Transverse colon (tissue), 4 donors: Measurements from ENCODE around the gene COMMD9.

Experiments used
- CTCF ChIP-seq, 5 experiments: fragments of 200-600 bp in 3 of 5; fragments of 450-650 bp in 2 of 5; sonication (generic) in 3 of 5; IDR thresholded peaks; 1 replicate in 2 of 5; 2 replicates in 3 of 5; pipeline ENCODE4 v1.5.1; 2016 to 2017; ENCODE audit warnings: antibody characterized with exemption in 5 of 5, inconsistent platforms in 3 of 5, mild to moderate bottlenecking in 2 of 5, moderate library complexity in 1 of 5
- POLR2A ChIP-seq: fragments of 450-650 bp; IDR thresholded peaks from one replicate; pipeline ENCODE4 v1.6.1; 2016; ENCODE audit warnings: antibody characterized with exemption, mild to moderate bottlenecking, moderate library complexity
- POLR2AphosphoS5 ChIP-seq, 3 donors: sonication (generic); formaldehyde crosslinking; IDR thresholded peaks; one replicate each; pipeline ENCODE4 v1.6.1; 2016; ENCODE audit warnings: antibody characterized with exemption in 3 of 3

DNA sequence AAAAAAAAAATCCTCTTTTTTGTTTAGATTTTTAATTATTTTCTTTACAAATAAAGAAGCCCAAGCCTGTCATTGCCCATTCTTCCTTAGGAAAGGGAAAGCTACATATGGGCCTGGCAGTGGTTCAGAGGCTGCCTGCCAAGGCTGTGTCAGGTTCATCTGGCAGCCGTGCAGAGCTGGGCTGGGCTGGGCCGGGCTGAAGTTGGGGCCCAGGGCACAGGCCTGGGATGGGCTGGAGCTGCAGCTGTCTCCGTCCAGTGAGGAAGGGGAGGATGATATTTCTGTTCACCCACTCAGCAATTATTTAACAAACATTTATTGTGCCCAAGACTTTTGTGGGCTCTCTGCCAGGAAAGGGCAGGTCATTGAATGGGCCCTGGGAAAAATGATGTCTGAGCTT is 11.4 kb upstream of the COMMD9 start:
- TF ChIP-seq CTCF (IDR thresholded peaks at IDR 0.05): no peak
- TF ChIP-seq POLR2A: no peak
- TF ChIP-seq POLR2AphosphoS5 (IDR thresholded peaks at IDR 0.05): peak in 1 of 3 donors; percentile 64
